Measurements from ENCODE around the gene GLB1L2.

Gene GLB1L2

DNA sequence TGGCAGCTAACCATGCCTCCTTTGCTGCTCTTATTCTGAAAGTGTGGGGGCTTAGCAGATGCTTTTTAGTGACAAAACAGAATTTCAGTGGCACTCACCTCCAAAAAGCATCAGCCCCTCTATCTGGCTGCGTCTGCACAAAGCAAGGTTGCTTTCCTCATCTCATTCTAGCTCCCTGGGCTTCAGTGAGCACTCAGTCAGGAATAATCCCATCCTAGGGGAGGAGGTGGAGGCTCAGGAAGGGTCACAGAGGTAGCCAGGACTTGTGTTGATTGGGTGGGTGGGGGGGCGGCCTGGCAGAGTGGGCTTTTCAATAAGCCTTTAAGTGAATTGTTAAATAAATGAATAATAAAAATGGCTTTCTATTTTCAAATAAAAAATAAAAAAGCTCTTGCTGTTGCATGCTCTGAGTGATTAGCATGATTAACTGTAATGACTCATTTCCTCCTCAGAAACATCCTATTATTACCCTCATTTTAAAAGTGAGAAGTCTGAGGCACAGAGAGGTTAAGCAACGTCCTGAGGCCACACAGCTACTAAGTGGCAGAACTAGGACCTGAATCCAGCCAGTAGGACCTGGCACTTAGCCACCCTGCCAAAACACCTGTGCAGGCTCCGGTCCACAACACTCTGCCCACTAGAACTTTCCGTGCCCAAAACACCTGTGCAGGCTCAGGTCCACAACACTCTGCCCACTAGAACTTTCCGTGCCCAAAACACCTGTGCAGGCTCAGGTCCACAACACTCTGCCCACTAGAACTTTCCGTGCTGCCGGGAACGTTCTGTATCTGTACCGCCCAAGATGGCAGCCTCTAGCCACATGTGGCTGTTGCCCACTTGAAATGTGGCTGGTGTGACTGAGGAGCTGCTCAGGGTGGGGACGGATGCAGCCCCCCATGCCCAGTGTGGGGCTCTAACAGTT lies 74.7 kb downstream of the GLB1L2 start:
- DNase-seq (ENCODE audit: low spot score): no peak

DNA sequence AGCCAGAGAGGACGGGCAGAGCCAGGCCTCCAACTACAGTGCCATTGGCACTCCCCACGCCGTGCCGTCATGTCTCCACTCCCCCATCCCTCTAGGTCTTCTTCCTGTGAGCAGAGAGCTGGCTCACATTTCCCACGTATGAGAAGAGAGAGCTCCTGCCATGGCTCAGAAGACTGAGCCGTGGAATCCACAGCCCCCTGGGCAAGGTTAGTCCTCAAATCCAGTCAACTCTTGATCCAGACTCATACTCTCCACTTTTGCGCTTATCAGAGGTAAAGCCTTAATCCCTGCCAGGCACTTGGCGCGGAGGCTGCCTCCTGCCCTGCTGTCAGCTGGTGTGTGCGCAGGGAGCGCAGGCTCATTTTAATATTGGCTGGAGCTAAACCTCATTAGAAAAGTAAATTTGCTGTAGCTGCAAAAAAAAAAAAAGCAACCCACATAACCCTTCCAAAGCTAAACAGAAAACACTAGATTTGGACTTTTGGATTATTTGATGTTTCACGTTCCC lies 75.6 kb downstream of the GLB1L2 start:
- DNase-seq (ENCODE audit: low spot score): no peak

DNA sequence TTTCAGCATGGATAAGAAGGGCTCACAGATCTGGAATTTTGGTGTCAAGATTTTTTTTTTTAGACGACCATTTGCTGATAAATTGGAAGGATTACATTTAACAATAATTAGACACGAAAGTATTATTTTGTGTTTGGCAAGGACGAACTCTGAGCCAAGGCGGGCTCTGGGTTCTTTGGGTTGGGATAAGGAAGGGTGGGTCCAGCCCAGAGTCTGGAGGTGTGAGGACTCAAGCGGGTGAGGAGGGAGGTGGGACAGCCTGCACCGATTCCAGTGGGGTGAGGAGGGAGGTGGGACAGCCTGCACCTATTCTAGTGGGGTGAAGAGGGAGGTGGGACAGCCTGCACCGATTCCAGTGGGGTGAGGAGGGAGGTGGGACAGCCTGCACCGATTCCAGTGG lies 76.1 kb downstream of the GLB1L2 start:
- DNase-seq (ENCODE audit: low spot score): no peak

DNA sequence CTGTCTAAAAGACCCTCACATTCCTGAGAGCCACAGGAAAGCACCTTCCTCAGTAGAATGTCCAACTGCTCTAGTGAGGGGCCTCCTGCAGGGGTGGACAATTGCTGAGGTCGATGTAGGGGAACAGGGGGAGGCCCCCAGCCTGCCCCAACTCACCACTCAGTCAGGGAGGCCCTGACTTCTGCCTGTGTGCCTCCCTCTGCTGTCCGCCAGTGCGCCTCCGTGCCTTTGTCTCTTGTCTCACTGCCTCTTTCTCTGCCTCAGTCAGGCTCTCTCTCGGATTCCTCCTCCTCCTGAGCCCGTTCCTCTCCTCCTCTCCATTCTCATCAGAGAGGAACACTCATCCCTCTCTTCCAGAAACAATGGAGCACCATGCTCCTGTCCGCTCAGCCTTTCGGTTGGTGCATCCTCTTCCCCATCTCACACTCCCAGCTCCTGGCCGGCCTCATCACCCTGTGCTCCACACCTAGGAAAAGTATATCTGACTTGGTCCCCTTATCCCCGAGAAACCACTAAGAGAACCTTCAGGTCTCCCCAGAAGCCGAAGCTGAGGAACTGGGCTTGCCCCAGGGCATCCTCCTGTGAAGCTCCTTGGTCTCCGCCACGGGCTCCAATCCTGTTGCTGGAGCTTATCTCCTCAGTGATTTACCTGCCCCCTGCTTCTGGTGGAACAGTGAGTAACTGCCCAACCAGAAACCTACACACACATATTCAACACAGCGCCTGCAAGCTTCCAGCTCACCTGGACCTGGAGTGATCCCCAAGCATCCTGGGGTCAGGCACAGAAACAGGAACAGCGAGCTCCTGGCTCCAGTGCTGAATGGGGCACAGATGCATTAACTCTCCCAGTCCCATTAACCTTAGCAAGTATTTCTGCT lies 78.0 kb downstream of the GLB1L2 start:
- DNase-seq (ENCODE audit: low spot score): no peak

DNA sequence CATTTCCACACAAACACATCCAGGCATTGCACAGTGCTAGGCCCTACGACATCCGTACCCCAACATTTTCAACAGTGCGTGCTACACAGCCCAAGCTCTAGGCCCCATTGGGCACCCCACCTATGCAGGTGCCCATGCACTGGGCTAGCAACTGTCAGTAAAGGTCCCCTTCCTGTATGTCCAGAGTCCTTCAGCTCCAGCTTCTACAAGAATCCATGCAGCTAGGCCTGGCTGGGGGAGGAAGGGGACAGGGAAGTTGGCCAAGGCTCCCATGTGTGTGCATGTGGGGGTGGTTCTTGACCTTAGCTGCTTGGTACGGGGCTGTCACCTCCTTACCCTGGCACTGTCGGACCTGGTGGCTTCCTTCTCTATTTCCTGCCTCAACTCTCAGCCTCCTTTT lies 79.0 kb downstream of the GLB1L2 start:
- DNase-seq (ENCODE audit: low spot score): no peak

DNA sequence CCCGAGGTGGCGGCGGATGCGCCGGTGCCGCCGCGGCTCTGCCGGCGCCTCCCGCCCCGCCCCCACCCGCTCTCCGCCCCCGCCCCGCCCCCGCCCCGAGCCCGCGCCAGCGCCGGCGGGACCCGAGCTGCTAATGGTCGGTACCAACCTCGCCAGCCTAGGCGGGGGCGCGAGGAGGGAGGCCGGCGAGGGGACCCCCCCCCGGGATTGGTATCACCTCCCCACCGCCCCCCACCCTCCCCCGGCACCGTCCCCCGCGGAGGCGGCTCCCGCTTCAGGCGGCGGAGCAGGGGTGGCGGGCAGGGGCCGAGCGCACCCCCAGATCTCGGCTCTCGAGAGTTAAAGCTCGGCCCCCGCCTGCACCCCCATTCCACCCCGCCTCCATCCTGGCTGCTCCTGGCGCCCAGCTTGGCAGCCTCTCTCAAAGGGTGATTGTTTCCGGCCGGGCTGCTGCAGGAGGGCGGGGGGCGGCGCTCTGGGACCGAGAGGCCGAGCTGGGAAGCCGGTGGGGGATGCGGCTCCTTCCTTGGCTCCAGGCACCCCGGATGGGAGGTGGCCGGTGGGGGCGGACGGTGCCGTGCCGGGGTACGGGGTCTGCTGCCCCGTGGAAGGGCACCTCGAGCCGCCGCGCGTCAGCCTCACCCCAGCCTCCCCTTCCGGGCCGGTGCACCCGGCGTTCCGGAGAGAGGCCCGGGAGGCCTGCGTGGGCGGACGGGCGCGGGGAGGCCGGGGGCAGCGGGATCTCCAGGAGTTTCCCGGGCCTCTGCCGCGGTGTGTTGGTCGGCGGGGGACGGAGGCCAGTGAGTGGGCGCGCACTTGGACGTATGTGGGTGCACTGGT lies 80.6 kb downstream of the GLB1L2 start, which contains the start of gene B3GAT1:
B3GAT1 (minus strand) TSS at position 40 of the 840 bp plus-strand sequence. CDS start 24,583 bp downstream, outside the sequence.
- DNase-seq (ENCODE audit: low spot score): no peak

DNA sequence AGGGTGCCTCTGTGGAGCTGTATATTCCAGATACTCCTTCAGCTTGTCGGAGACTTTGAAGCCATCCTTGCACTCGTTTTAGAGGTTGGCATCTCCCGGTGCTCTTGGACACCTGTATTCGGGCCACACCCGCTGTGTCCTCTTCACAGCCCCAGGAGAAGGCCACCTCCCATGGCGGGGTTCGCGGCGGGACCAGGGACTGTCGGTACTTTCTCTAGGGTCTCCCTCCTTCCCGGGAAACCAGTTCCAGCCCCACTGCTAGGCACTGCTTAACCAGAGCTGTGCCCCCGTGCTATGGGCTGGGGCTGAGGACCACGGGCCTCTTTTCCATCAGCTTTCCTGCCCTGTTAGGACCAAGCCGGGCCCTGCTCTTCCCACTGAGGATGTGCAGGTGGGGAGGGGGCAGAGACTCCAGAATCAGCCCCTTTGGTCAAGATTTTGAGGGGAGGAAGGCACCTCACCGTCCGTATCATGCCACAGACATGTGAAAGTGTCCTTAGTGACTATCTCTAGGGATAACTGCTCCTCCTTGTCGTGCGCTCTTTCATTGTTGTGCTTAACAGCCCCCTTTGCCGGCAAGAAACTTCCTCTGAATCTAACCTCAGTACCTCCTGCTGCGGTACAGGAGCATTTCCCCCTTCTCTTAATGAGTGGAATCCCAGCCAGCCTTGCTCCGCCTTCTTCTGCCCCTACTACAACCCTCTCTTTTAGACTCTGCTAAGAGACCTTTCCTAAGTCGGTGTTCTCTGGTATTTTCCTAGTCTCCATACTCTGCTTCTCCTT lies 81.4 kb downstream of the GLB1L2 start:
- no peak for DNase-seq (ENCODE audit: low spot score)

DNA sequence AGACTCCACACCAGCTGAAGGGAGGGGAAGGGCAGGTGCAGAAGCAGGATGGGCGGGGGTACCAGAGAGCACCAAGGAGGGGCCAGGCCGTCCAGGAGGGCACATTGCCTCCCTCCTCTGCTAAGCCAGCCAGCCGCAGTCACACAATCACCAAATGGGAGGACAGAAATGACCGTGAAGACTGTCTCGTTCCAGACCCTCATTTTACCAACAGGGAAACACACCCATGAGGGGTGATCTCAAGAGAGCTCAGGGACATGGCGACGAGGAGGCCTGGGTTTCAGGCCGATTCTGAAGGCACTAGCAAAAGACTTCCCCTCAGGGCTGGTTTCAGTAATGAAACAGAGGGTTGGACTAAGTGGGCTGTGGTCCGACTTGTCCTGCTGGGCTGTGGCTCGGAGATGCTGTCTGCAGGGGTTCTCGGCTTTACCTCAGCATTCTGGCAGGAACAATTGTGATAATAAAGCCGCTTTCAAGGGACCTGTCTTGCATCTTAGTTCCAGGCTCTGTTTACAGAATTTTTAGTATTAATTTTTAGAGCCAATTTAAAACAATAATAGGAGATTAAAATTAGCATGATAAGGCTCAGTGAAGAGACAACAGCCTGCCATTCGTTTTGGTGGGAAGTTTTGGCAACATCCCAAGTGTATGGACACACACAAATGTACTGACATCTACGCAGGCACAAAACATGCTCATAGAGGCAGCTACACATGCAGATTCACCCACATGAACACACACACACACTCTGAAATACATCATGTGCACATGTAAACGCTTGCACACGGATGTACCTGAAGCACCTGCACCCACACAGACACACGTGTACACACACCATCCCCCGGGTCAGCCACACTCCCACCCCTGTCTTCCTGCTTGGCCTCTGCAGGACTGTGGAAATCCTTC lies 82.3 kb downstream of the GLB1L2 start:
- no peak for DNase-seq (ENCODE audit: low spot score)

DNA sequence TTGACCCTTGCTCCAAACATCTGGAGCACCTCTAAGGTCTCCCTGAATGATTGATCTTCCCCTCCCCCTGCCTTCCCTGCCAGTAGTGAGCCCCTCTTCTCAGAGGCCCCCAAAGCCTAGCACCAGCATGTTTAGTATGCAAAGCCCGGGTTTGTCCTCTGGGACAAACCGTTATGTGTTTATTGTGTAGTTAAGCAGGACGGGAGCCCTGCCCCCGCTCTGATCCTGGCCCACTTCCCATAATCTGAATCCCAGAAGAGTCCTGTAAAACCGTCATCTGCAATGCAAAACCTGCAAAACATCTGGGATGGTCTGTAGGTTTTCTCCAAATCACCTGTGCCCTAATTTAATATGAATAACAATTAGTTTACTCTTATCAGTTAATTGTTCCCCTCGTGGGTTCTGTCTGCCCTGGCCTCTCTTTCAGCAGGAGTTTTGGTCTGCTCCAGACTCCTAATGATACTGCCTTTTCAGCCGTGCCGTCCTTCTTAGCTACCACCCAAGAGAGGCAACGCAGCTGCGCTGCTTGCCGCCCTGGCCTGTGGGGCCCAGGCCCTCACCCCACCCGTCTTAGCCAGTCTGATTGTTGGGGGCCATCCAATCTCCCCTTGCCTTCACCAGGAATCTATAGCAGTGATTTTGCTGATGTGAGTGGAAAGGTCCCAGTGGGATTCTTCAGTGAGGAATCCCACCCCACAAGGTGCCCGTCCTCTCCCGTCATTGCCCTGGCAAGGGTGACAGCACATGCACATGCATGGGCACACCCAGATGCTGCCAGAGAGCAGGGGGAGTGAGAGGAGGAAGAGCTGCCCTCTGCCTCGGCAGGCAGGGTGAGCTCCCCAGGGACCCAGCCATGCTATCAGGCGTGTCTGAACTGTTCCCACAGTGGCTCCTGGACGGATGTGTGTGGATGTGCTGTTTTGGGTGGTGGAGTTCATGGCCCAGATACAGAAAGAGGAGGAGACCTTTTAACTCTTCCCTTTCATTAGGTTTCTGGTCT lies 83.3 kb downstream of the GLB1L2 start:
- no peak for DNase-seq (ENCODE audit: low spot score)

DNA sequence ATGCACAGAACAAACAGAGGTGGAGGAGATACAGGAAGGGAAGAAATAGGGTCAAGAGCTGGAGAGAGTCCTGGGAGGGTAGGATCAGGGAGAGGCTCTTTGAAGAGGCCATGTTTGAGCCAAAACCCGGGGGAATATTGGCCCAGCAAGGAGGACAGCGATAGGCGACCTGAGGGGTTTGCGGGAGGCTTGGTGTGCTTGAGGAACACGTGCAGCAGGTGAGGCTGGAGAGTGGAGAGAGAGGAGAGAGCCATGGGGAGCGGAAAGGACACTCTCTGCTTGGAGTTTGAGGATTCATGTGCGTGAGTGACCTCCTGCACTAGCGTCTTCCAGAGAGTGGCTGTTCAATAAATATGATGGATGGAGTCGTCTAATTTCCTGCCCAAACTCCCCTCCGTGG lies 84.9 kb downstream of the GLB1L2 start:
- no peak for DNase-seq (ENCODE audit: low spot score)

DNA sequence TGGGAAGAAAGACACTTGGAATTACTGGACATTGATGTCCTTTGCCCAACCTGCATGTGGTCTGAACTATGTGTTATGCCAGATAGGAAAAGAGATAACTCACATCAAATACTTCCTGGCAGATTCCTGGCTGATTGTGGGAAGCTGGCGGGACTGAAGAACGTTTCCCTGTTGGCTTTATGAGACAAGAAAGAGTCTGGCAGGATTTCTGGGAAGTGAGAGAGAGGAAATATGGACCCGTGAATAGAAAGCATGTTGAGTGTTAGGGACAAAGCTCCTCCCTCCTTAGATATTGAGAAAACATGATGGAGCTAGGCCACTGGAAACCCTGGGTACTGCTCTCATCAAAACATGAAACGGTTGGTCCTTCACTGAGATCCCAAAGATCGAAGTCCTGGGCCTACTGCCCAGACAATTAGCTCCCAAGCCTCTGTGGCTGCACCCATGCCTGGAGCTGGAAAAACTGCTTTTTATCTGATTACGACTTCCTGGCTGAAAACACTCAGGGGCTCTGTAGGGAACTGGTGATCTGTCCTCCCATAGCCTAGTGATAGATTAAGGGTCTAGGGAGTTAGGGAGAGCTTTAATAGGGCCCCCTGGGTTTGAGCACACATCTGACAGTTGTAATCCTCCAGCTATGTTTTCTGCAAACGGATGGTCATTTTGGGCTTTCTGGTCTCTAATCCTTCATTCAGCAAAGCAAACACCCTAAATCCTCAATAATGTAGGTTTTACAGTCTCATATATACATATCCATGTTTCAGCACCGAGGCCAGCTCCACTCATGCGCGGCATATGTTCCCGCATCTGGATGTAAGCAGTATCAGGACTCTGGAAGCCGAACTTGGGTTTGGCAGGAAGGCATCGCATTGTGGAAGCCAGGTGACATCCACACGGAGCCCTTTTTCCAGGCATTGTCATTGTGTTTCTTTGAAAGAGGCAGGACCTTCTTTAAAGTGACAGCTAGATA lies 86.4 kb downstream of the GLB1L2 start:
- DNase-seq (ENCODE audit: low spot score): no peak

DNA sequence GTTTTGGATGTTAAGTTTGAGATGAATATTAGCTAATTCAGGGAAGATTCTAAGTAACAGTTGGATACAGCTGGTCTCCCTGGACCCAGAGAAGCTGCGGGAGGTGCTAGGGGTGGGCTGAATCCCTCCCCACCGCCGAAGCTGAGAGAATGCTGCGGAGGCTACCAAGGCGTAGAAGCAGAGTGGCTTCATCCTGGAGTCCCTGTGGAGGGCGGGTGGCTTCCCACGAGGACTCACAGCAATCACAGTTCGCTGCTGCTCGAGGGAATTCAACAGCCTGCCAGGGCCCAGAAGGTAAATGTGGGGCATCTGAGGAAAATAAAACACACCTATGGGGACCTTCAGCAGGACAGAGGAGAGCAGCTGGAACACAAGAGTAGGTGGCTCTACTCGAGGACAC lies 91.3 kb downstream of the GLB1L2 start:
- DNase-seq (ENCODE audit: low spot score): no peak

DNA sequence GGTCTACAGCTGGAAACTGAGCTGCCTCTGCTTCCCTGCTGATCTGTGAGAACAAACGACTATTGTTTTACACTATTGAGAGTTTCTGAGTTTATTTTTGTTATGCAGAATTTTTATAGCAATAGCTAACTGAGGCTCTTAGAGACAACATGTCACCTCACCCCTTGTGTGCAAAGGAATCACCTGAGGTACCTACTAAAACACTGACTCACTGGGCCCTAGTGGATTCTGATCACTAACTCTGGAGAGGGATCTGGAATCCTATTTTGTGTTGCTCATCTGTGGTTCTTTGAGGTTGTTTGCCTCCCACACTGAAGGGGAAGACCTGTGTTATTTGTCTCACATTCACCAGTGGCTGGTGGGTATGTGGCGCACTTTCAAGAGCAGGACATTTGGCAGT lies 93.6 kb downstream of the GLB1L2 start:
- DNase-seq (ENCODE audit: low spot score): no peak

Measured in hematopoietic multipotent progenitor cell treated with erythropoietin and hydrocortisone succinate and interleukin-3 and kit ligand, for 17 days (in vitro differentiated cells).